GM12873 (cell line): ENCODE data around the gene GSG1L.

Experiments used
- CTCF ChIP-seq: IDR thresholded peaks from 2 replicates; pipeline ENCODE4 v1.5.1; 2012; ENCODE audit warnings: low read depth, mild to moderate bottlenecking, moderate library complexity, low read length, control low read depth; ENCODE audit not compliant: insufficient read depth; ENCODE audit errors: missing control alignments

The GSG1L gene

DNA sequence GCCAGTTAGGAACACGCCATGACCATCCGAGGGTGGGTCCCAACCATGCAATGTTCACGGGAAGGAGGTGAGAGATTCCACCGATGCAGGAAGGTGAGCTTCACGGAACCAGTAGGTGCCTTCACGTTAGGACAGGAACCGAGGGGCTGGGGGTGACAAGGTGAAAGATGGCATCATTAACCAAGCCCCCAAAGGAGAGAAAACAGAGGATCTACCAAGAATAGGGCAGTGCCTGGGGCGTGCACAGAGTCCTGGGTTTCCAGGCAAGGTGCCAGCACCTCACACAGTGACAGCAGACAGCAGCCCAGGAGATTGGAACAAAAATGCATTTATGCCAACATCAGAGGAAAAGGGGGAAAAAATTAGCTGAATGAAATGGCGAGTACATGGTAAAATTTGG is 137.9 kb downstream of the GSG1L start:
- TF ChIP-seq CTCF = no peak

- TF ChIP-seq CTCF = no peak
Observed at GRCh38 chr16:27924411-27925118, 138.9 kb downstream of the GSG1L start.

DNA sequence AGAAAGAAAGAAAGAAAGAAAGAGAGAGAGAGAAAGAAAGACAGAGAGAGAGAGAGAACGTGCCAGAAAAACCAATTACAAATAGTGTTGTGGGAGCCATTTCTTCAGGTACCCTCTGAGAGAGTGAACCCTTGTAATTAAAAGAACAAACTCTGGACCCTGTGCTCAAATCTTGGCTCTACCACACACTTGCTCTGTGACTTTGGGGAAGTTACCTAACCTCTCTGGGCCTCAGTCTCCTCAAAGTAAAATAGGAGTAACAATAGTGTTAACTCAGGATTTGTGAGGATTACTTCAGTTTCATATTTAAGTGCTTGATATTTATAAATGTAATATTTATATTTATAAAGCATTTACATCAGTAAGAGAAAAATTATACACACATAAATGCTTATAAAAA is 139.8 kb downstream of the GSG1L start:
- TF ChIP-seq CTCF = no peak

- no peak for TF ChIP-seq CTCF
Observed at GRCh38 chr16:27922433-27922832, 141.1 kb downstream of the GSG1L start.

DNA sequence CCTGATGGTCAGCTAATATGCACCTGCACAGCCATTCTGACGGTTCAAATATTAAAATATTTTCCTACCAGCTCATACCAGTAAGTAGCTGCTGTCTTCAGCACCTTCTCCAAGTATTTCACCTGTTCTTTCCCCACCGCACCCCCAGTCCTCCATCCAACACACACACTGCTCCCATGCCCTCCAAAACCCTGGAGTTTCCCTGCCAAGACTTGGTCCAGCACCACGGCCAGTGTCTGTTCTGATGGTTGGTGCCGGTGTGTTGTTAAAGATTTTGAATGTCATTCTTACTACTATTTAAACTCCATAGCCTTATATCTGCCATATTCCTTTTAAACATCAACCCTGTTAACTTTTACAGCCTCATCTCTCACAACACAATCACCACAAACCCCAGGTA is 142.4 kb downstream of the GSG1L start:
- no peak for TF ChIP-seq CTCF

DNA sequence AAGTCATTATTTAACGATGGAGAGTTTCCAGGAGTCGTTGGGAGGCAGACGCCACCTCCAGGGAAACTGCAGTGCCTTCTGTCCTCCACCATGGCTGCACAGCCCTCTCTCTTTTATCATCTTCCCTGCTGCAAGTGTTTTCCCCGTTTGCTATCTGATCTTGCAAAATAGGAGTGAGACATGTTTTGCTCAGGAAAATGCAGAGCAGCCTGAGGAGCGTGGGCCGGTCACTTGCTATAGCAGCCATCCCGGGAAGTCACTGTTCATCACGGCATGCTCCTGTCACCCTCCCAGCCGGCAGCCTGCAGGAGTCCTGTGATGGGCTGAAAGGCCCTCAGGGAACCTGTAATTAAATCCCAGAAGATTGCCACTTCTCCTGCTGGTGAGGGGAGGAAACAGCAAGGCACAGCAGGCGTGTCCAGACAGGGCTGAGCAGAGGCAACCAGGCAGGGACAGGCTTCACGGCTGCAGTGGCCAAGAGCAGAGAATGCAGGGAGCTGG is 143.1 kb downstream of the GSG1L start:
- no peak for TF ChIP-seq CTCF

- no peak for TF ChIP-seq CTCF
Observed at GRCh38 chr16:27918755-27919154, 144.8 kb downstream of the GSG1L start.
